ENCODE measurements around the gene SPRED2.
"Not testable (repeated sequence)": the region's sequence is repeated elsewhere in the genome, so short reads cannot be mapped to it uniquely, and the experiment has no call there.

SPRED2 gene

DNA sequence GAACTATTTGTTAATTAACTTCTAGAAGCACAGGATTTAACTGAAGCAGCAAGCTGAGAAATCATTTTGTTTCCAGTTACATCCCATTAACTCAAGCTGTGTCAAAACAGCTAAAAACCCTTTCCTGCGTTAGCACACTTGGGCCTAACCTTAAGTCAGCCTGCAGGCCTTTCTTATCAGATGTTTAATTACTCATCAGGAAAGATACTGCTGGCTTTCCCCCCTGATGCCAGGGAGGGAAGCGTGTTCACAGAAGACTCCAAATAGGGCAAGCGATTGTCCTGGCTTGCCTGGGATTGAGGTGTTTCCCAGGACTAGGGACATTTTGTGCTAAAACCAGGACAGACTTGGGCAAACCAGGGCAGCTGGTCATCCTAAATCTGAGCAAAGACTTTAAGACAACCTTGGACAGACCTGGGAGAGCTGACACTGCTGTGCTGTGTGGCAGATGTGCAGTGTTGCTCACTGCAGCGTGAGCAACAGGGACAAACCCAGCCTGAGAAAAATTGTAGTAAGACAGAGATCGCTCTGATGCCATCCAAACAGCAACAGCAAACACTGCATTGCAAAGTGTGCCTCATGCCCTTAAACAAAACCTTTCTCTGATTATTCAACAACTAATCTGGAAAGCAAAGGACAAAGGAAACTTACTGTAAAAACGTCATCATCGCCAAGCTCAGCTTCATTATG, 100.9 kb downstream of the SPRED2 start:
- DNase-seq, result no peak

DNA sequence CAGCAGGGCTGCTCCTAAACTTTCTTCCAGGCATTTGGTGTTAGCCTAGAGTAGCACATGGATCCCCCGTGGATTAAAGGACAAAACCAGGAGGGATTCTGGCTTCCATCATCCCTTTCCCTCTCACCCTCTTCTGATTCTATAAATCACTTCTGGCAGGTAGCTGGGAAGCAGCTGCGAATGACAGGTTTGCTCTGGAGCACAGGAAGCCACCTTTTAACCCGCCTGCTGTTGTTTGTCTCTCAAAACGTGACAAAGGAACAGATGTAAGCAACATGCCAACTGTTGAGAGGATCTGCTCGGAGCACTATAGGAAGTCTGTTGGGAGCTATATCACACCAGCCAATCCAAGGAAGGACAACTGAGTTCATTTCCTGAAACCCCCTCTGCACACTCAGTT, 102.9 kb downstream of the SPRED2 start:
- peak; percentile 1 for DNase-seq

DNA sequence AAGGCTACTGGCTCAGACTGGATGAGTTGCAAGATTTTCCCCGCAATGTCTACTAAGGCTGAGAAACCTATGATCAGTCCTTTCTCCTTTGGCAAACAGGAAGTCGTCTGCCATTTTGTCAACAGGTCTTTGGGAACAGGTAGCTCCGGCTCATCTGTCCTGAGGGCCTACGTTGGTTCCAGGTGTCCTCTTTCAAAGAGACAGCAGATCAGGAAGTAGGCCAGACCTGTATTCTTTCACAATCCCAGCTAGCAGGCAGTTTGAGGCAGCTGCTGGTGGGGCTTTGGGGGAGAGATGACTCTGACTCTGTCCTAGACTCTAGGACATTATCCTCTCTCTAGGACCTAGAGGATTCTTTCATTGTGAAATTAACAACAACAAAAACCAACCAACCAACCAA, 106.1 kb downstream of the SPRED2 start:
- DNase-seq, result no peak

DNA sequence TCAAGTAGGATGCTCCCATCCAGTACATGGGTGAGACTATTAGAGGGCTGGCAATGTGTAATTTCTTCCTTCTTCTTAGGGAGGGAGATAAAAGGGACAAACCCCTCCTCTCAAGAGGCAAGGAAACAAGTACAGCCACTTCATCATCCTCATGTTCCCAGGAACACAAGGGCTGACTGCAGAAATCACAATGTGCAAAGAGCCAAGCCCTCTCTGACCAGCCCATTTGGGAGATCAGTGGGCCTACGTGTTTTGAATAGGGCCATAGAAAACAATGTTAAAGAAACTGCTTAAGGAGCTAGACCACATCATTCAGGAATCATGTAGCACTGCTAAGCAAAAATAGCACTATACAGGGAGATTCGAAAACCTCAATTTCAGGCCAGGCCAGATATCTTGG, 107.3 kb downstream of the SPRED2 start:
- DNase-seq, result no peak

DNA sequence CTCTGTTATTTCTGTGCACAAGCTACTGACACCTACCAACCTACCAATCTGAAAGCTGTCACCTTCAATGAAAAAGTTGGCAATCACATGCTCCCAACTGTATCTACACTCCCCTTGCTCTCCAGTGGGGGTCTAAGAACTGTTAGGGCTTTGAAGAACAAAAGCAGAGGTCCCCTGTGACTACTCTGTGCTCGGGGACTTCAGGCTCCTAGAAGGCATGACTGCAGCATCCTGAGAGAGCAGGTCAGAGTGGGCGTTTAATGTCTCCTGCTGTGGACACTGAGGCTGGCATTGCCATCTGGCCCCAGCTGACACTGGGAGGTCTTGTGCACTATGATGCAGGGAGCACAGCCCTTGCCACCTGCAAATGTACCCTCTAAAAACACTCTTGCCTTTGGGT, 111.5 kb downstream of the SPRED2 start:
- no peak for DNase-seq

DNA sequence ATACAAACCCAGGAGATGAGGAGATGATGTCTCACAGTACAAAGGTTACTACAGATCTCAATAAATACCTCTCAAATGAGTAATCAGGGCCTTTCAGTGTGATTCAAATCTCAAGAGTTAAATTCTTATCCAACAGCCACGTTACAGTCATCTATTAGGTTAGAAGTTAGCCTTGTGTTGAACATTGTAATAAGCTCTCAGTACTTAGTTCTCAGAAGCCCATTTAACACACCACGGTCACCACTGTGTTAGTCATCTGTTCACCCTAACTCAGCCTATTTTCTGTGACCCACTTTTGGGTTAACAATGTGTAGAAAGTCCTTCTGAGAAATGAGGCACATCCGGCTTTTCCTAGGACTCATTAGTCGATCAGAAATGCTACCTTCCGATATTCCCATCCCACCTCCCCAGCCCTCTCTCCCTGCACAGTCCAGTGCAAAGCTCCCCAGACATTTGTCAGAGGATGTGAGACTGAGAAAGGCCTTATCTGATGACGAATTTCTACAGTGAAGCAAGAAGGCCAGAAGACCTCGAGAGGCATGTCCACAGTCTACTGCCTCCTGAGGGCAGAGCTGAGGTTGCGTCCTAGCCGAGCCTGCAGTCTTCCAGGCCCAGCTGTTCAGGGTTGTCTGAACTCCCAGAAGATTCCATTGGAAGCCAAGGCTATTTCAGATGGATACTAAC, 112.2 kb downstream of the SPRED2 start:
- no peak for DNase-seq

DNA sequence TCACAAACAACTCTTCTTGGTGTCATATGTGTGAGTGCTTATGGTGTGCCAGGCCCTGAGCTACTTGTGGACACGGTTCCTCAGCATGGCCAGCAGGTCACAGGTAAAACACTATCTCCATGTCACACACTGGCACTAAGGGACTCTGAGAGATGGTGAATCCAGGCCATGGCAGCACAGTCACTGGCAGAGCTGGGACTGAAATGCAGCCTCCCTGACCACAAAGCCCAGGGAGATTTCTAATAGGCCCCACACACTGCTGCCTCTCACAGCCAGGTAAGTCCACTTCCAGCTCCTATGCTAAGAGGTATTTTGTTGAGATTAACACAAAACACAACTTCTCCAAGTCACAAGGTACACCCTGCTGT, 112.7 kb downstream of the SPRED2 start:
- DNase-seq, result no peak

DNA sequence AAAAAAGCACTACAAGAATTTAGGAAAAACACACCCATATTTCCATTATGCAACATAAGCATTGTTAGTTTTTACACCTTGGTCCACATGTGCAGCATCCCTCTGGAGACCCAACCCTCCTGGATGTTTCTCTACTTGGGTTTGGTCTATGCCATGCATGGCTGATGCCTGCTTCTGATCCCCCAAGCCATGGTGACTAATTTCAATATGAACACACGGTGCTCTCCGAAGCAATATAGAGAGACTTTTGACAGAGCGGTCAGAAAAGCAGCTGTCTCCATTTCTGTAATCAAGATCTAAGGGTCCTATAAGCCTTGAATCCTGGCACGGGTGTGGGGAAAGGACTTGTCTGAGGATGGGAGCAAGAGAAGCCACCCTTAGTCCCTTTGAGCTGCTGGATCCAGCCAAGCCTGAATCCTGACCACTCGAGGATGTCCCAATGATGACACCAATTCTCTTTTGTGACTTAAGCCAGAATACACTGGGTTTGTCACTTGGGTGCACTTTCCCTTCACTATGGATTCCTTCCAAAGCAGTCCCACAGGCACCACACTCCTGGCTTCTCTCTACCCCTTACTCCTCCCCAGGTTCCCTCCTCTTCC, 113.2 kb downstream of the SPRED2 start:
- no peak for DNase-seq

DNA sequence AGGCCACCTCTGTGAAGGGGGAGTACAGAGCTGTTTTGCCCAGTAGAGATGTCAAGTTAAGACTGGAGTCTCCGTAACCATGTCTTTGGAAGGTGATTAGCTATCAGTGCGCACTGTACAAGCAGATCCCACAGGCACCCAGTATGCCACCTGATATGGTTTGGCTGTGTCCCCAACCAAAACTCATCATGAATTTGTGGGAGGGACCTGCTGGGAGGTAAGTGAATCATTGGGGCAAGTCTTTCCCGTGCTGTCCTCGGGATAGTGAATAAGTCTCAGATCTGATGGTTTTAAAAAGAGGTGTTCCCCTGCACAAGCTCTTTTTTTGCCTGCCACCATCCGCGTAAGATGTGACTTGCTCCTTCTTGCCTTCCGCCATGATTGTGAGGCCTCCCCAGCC, 114.6 kb downstream of the SPRED2 start:
- no peak for DNase-seq

DNA sequence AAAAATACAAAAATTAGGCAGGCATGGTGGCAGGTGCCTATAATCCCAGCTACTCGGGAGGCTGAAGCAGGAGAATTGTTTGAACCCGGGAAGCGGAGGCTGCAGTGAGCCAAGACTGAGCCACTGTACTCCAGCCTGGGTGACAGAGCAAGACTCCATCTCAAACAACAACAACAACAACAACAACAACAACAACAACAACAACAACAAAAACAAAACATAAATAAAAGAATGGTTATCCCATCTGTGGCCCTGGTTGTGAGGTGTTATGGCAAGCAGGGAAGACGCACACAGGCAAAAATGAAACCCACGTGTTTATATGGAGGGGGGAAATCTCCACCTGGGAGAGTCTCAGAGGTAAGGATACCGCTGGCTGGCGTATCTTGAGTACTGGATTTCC, 115.0 kb downstream of the SPRED2 start:
- DNase-seq, result not testable (repeated sequence)

DNA sequence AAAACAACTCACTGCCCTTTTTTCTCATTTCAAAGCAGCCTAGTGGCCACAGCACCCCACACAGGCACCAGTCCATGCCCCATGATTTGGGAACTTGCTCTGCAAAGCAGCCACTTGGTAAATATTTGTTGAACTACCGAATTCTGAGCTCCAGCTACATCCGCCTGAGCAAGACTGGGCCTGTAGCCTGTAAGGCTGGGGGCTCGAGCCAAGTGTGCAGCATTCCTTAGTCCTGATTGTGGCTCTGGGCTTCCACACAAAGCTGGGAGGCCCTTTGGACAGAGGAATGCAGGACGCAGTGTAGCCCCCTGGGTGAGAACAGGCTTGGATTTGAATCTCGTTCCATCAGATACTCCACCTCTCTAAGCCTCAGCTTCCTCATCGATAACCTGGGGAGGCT, 116.3 kb downstream of the SPRED2 start:
- no peak for DNase-seq

DNA sequence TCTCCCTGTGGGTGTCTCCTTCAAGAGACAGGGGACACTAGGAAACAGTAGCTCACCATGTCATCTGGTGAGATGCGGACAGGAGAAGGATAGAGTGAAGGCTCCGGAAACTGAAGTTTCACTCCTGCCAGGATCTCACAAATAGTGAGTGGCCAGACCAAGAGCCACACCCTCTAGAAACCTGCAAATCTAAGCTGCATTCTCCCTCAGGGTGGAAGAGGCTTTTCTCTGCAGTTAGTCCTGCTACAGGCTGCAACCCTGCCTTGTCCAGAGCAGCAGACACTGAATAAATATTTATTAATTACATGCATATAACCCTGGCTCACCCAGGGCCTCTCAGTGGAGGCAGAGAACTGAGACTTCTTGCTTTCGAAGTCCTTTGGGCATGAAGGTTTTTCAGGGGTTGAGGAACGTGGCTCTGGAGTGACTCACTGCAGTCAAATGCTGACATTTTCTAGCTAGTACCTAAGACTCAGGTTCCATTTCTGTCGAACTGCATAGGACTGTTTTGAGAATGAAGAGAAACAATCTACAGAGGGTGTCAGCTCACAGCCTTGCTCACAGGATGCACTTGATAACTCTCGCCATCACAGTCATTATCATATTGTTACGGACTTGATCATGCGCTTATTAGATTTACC, 117.5 kb downstream of the SPRED2 start:
- no peak for DNase-seq

DNA sequence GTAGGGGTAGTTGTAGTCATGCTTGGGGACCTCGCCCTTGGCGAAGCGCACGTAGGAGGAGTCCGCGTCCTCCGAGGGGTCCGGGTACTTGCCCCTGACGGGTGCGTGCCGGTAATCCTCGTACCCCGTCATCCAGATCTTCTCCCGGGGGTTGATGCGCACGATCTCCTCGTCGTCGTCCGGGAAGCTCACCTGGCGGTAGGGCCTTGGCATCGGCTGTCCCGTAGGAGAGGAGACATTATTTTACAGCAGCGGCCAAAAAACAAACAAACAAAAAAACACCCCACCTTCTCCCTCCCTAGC, 118.5 kb downstream of the SPRED2 start:
- DNase-seq, result no peak

DNA sequence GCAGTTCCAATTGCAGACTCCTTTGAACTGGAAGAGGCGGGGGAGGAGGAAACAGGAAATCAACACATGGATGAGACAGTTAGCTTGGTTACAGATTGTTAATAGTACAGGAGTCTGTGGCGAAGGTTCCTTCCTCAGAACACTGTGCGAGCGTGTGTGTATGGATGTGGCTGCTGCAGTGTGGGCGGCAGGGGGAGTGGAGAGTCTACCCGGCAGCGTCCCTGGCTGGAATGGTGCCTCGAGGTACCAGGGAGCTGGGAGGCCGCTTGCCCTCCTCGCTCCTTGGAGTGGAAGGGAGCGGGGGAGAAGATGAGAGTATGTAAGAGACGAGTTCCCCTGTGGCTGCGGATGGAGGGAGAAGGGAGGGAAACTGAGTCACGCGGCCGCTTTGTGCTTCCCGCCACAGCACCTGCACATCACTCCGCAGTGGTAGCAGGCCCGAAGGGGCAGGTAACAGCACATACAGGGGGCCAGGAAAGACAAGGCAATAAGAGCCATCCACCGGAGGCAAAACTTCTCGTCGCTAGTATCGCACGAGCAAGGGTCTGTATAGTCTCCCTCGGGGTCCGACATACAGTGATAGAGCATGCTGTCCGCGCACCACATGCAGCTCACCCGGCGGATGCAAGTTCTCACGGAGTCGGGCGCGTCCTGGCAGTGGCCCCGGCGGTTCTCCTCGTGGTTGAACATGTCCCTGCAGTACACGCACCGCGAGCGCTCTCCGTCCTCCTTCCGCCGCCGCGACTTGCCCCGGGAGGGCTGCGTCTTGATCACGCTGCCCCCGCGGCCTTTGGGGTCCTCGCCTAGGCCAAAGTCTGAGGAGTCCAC, 119.1 kb downstream of the SPRED2 start:
- DNase-seq, result no peak

DNA sequence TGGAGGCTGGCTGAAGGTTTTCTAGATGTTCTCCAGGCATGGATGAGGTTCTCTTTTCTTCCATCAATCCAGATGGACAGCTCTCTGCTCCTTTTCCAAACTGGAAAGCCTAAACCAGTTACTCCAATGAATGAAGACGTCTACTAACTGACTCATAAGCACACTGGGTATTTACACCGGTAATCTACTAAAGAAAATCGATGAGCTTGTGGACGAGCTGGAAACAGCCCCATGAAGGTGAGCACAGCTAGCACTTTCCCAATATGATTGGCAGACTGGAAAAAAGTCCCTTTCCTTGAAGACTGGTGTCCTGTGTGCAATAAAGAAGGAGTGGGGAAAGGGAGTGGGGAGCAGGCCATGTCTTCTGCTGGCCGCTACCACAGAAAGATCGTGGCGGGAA, 120.8 kb downstream of the SPRED2 start:
- DNase-seq, result no peak

DNA sequence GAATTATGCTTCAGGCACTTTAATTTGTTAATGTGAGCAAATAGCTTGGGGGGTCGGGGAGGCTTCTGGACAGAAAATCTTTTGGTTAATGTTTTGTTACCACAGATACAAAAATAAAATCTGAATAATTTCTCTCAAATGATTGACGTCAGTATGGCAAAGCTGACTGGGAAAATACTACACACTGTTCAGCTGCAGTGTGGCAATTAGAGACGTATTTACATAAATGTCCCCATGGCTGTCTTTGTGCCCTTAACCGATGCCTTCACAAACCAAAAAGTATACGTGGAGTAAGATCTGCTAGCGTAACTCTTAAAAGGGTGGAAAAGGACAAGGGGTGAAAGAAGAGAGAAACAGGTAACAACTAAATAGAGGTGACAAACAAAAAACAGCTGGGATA, 121.3 kb downstream of the SPRED2 start:
- DNase-seq, result no peak

DNA sequence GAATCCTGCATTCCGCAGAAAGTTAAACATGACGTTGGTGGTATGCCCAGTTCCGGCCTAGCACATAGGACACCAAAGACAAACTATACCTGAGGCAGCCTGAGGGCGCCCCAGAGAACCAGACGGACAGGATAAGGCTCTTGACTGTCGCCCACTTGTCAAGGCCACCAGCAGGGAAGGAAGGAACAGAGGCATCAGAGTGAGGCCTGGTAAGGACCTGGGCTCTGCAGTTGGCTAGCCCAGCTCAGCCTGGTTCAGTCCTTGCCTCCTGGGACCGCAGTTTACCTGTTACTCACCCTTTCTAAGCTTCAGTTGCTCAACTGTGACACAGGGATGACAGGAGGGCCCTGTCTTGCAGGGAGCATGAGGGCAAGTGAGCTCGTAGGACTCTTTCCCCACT, 122.7 kb downstream of the SPRED2 start:
- DNase-seq, result no peak

DNA sequence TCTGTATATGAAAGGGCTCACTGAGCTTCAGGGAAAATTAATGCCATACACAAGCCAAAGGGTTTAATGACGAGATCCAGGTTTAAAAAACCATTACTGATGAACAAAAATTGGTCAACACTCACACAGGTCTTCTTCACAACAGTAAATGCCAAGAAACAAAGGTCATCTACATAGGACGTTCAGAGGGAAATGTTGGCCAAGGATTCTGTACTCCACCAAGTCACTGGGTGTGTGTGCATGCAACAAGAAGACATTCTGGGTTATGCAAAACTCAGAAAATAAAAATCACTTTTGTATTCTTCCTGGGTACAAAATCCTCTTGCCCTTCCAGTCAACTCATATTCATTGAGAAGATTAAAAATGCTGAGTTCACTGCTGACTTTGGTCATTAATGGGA, 126.5 kb downstream of the SPRED2 start:
- DNase-seq, result no peak

DNA sequence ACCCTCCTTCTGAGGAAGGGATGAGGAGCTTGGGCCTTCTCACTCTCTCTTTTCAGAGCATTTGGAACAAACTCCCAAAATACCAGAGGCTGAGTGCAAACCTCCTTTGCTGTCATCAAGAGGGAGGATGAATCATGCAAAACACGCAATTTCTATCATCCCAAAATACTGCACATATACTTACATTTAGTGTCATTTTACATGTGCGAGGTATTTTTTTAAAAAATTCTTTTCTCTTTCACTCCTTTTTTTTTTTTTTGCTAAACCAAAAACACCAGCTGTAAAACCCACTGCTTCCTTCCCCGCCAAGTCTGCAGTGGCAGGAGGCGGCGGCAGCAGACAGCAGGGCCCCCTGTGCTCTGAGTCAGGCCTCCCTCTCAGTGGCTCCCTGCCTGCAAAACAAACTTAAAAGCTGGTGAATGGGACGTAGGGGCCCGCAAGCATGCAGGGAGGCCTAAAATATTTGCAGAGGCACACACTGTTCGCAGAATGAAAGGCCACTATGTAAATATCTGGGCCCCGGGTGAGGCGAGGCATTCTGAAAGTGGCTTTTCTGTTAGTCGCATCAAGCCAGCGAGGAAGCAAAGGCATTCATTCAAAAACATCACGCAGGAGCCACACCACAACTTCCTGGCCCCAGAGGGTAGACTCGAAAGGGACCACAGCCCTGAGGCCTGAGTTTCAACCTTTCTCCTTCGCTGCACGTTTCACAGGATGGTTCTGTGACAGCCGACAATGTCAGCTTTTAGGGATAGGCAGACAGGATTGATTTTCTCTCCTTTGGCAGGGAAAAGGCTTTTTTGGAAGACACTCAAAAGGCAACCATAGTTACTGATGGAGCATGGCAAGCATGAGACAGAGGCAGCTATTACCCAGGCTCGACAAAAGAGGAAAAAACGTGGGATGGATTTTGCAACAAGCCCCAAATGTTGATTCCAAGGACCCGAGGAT, 131.4 kb downstream of the SPRED2 start:
- DNase-seq, result no peak

DNA sequence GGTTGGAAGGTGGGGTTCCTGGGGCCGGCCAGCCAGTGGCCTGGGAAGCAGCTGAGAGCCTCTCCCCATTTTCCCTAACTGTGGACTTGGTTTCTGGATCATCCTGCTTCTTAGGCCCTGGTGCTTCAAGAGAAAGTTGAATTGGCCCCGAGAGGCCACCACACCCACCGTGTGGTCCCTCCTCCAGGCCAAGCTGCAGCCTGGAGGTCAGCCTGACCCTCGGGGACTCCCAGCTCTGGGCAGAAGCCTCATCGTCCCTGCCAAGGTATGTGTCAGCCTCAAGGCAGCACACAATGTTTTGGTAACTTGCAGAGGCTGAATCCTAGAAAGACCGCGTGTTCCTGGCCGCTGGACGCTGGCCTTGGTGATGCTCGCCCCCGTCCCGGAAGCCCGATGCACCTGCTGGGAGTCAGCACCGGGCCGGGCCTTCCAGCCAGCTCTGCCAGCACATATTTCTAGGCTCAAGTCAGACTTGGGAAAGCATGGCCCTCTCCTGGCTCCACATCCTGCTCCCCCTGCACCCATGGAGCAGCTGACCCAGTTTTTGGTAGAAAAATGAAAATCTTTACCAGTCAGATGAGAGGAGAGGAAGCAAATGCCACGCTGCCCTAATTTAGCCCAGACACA, 132.2 kb downstream of the SPRED2 start:
- no peak for DNase-seq

DNA sequence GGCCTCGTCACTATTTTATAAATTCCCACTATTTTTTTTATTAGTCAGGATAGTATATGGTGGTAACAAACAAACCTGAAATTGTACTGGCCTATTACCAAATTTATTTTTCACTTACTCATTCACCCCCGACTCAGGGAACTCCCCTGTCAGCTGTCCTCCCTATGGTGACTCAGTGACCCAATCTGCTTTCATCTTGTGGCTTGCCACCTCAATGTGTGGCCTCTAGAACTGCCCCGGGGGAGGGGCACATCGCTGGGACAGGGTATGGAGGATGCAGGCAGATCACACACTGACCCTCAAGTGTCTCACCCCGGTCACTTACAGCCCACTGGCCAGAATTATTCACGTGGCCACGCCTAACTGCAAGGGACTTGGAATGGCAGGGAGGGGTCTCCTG, 133.2 kb downstream of the SPRED2 start:
- no peak for DNase-seq

DNA sequence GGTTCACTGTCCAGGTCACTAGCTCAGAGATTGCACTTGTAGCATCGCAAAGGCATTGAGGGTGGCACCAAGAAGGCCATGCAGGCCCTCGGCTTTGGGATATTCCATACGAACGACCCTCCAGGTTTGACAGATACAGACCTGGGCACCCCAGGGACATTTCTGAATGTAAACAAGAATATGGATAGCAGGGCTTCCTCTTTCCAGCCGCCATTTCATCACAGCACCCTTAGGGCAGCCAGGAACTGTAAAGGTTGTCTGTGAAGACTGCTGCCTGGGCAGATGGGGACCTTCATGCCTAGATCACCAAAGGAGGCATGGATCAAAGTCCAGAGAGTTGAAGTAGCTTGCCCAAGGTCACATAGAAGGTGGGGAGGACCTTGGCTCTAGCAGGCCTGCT, 134.3 kb downstream of the SPRED2 start:
- DNase-seq, result no peak

All from NCI-H748 treated with DMSO at 0.1 percent for 48 hours (cell line).